ENCODE measurements around the gene LCN6.
"Not testable (repeated sequence)": the region's sequence is repeated elsewhere in the genome, so short reads cannot be mapped to it uniquely, and the experiment has no call there.

The LCN6 gene

DNA sequence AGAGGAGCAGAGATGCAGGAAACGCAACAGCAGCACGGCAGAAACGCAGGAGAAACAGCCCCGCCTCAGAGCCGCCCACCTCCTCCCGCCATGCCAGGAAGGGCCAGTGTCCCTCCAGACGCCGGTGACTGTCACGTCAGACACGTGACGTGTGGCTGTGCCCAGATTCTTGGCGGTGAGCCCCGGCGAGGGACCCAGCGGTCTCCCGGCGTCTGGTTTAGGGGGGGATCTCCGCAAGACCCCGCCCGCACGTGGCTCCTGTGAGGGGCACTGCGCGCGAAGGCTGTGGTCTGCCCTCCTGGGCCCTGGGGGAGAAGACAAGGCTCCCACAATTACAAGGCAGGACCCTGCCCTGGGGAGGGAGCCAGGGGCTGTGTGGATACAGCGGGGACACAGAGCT lies 12.1 kb upstream of the LCN6 start:
- no peak for DNase-seq (ENCODE audit: low spot score)

DNA sequence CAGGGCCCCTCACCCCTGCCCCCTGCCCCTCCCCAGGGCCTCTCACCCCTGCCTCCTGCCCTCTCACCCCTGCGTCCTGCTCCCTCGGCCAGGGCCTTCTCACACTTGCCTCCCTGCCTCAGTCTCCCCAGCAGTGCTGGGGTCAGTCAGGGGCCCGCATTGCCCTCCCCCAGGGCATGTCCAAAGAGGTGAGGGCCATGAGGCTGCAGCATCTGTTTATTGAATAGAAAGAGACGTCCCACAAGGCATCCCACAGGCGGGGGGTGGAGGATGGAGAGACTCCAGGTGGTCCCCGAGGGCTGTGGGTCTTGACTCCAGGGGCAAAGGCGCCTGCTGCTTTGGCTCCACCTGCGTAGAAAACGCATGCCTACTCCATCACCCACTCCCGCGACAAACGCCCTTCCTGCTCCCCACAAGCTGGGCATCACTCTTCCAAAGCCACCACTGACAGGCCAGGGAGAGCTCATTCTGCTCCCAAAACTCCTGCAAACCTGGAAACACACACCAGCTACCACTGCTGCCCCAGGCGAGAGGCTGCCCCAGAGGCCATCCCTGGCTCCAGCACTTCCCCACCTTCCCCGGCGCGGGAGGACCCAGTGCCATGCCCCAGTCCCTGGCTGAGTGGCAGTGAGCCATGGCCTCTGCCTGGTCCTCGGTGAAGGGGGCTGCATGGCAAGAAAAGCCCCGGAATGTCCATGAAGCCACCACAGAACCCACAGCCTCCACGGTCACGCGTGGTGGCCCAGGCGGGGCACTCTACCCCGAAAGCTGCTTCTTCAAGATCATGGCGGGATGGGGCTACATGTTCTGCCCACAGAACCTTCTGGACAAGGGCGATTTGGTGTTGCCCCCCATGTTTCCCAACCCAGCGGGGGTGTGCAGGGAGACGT lies 11.4 kb upstream of the LCN6 start:
- DNase-seq (ENCODE audit: low spot score), result no peak

DNA sequence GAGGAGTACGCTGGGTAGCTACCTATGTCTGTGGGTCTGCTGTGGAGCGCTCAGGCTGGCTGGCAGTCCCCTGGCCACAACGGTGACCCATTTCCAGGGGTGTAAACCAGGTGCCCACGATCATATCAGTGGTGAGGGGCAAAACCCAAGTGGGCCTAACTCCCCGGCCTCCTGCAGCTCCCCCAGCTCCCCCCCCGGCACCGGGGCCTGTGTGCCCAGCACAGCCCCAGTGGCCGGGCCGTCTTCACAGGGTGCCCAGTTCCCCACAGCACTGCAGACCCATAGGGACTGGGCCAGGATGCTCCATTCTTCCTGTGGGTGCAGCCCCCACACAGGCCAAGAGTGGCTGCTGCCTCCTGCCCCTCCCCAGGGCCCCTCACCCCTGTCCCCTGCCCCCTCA lies 10.7 kb upstream of the LCN6 start:
- no peak for DNase-seq (ENCODE audit: low spot score)

DNA sequence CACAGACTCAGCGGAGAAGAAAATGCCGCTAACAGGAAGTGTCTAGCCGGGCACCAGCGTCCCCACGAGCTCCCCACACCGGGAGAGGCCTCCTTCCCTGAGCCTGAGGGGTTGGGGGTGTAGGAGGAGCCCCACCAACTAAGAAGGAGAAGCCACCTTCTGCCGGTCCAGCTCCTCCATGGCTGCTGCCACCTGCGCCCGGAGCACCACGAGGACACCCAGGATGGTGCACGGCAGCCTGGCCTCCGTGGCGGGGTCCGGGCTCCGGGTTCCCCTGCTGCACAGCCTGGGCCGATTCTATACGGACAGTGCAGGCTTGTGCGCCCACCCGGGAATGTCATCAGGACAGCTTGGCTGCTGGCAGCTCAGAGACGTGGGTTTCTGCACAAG lies 9.4 kb upstream of the LCN6 start:
- DNase-seq (ENCODE audit: low spot score), result no peak

DNA sequence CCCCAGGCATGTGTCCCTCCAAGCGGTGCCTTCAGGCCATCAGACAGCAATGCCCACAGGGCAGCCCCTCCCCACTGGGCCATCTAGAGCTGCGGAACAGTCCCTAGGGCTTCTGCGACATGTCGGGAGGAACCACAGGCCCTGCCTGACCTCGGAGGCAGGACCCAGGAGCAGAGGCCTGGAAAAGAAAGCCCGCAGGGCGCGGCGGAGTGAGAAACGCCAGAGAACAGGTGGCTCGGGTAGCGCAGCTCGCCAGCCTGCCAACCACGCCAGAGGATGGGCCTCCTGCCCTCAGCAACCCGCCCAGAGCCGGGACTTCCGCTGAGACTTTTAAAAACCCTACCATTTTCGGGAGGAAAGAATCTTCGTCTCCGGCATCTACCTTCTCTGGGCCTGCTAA lies 9.0 kb upstream of the LCN6 start:
- no peak for DNase-seq (ENCODE audit: low spot score)

DNA sequence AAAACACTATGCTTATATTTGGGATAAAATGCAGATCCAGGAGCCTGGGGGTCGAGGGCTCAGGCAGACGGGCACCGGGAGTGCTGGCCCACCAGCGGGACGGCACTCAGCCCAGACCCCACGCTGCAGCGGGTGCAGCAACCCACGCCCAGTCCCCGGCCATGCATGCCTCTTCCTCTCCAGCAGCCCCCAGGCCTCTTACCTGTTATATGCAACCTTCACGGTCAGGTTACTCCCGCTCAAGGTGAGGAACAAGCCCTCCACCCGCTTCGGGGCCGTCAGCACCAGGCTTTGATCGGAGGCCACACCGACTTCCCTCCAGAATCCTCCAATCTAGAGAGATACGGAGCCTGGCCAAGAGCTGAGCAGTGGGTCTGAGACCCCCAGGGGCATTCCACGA lies 8.5 kb upstream of the LCN6 start:
- no peak for DNase-seq (ENCODE audit: low spot score)

DNA sequence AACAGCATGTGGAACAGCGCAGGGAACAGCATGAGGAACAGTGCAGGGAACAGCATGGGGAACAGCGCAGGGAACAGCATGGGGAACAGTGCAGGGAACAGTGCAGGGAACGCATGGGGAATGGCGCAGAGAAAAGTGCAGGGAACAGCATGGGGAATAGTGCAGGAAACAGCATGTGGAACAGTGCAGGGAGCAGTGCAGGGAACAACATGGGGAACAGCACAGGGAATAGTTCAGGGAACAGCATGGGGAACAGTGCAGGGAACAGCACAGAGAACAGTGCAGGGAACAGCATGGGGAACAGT lies 7.8 kb upstream of the LCN6 start:
- no peak for DNase-seq (ENCODE audit: low spot score)

DNA sequence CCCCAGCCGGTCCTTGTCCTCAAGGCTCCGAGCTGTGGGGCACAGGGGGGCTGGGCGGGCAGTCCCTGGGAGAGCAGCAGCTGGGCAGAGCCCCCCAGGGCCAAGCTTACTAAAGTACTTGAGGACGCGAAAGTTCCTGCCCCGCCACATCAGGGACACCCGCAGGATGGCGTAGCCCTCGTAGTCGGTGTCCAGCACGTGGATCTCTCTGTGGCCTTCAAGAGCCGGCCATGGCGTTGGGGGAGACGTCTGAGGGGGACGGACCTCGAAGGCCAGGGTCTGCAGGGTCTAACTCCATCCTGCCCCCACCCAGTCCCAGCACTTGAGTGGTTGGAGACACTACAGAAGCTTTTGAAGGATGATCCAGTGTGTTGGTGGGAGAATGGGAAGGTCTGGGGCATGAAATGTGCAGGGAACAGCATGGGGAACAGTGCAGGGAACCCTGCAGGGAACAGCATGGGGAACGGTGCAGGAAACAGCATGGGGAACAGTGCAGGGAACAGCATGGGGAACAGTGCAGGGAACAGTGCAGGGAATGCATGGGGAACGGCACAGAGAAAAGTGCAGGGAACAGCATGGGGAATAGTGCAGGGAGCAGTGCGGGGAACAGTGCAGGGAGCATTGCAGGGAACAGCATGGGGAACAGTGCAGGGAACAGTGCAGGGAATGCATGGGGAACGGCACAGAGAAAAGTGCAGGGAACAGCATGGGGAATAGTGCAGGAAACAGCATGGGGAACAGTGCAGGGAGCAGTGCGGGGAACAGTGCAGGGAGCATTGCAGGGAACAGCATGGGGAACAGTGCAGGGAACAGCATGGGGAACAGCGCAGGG lies 7.2 kb upstream of the LCN6 start:
- not testable (repeated sequence) for DNase-seq (ENCODE audit: low spot score)

DNA sequence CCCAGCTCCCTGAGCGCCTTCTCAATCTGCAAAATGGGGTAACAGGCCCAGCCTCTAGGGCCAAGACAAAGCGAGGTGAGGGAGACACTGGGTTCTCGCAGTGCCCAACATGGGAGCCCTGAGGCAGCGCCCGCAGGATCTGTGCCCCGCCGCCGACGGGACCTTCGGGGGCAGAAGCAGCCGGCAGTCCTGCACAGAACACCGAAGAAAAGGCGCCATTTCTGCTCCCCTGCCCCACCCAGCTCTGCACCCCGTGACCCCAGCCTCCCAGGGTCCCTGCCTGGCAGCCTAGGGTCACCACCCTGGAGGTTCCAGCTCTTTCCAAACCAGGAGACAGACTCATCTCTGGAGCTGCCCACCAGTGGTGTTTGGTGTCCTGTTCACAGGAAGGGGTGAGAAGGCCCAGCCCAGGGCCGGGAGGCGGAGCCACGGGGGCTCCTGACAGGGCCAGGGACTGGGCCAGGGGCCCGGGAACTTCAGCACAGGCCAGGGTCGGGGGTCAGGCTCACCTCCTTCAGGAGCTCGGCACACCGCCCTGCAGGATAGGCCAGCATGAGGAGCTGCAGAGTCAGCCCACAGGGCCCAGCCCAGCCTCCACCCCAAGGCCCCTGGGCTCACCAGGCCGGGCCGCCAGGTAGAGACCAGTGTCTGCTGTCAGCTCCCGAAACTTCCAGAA lies 6.4 kb upstream of the LCN6 start:
- DNase-seq (ENCODE audit: low spot score), result no peak

DNA sequence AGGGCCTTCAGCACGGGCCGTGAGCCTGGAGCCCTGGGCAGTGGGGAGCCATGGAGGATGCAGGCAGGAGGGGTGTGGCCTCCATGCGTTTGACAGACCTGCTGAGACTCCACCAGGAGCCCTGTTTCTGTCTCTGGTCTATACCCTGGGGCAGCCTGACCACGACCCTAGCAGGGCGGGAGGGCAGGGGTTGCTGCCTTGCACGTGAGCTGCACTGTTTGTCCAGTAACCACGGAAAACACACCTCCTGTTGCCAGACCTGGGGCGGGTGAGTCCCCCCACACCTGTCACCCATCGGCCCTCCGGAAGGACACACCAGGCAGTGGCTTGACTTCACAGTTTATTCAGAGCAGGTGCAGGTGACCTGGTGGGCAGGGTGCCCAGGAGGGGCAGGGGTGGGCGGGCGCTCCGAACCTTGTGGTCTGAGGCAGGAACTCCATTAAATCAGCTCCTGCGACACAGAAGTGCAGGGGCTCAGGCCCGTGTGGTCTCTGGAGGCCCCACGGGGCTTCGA lies 5.8 kb upstream of the LCN6 start:
- DNase-seq (ENCODE audit: low spot score), result no peak

DNA sequence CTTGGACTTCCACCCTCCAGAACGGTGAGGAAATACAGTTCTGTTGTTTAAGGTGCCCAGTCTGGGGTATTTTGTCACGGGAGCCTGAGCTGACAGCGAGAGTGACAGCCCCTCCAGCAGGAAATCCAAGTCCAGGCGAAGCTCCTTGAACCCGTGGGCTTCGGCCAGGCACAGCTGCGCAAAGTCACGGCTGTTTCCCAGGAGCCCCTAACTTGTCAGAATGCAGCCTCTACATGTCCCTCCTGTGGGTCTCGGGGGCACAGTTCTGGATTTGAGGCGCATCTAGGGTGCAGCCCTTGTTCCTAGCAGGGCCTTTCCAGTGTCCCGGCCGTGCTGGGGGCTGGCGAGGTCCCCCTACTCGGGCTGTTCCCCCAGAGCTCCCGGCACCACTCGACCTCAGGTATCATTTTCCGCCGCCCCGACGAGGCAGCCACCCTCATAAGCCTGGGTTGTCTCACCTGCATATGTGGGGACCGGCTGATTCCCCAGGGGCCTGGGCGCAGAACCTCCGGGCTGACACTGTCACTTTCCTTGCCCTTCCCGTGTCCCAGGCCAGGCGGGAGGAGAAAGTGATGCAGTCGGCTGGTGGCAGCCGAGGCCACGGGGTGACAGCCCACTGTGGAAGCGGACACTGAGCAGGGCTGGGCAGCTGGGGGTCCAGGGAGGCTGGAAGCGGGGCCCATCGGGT lies 5.2 kb upstream of the LCN6 start:
- no peak for DNase-seq (ENCODE audit: low spot score)

DNA sequence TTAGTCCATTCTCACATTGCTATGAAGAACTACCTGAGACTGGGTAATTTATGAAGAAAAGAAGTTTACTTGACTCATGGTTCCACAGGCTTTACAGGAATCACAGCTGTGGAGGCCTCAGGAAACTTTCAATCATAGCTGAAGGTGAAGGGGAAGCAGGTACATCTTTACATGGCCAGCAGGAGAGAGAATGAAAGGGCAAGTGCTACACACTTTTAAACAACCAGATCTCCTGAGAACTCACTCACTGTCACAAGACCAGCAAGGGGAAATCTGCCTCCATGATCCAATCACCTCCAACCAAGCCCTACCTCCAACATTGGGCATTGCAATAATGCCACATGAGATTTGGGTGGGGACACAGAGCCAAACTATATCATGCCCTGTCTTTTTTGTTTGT lies 3.5 kb upstream of the LCN6 start:
- no peak for DNase-seq (ENCODE audit: low spot score)

DNA sequence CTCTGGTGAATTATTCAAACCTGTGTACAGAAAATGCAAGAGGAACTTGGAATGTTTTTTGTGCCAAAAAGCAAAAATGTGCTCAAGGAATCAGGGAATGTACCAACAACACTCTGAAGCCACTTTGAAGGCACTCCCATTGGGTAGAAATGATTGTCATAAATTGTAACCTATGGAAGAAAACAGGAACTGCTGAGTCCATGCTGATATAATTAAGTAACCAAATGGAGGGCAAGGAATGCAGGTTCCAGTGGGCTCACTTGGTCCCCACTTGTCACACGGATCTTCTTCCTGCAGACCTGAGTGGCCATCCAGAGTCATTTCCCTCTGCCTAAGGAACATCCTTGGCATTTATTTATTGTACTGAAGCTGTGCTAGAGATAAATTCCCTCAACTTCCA lies 2.9 kb upstream of the LCN6 start:
- no peak for DNase-seq (ENCODE audit: low spot score)

DNA sequence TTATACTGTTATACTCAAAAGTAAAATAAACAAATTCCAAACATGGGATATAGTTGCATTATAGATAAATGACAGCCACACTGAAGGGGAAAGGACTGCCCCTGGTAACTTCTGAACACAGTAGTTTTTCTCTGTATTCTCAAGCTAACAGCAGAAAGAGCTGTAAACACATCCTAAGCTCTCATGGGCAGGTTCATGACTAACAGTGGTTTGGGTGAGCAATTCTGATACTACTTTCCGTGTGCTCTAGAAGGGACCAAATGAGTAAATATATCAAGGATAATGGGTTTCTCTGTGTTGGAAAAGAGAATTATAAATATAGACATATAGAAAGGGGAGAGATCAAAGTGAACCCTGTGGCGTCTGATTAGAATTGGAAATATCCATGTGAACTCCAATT lies 2.2 kb upstream of the LCN6 start:
- DNase-seq (ENCODE audit: low spot score), result peak; percentile 74

DNA sequence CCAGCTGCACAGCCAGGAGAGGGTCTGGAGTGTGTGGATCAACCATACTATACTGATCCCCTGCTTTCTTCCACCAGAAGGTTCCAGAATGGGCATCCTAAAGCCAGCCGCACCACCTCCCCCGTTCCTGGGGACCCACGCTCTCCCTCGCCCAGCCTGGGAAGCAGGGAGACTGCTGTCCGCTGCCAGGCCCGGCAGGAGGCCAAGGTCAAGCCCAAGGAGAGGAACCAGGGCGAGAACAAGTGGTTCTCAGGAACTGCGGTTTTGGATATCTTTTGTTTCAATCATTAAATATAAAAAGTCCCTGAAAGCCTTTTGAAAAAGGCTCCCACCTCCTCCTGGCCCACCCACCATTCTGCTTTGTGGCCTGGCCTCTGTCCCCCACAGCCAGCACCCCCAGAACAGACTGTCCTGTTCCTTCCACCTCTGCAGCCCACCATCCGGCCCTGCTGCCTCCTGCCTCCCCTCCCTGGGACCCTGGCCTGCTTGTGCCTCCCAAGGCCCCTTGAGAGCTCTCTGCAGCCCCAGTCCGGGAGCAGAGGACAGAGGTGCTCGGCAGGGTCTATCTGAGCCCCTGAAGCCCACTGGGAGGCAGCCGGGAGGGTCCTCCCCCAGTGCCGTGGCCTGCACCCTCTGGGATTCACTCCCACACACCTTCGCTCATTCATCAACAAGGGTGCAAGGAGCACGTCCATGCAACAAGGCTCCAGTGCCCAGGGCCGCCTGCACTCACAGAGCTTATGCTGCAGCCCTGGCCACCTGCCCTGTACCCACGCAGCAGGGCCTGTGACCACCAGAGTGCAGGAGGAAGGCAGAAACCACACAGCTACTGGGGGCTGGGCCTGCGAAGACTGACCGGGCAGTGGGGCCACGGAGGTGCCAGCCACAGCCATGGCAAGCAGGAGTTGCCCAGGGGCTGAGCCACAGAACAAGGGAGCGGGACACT lies 614 bp upstream of the LCN6 start:
- no peak for DNase-seq (ENCODE audit: low spot score)

DNA sequence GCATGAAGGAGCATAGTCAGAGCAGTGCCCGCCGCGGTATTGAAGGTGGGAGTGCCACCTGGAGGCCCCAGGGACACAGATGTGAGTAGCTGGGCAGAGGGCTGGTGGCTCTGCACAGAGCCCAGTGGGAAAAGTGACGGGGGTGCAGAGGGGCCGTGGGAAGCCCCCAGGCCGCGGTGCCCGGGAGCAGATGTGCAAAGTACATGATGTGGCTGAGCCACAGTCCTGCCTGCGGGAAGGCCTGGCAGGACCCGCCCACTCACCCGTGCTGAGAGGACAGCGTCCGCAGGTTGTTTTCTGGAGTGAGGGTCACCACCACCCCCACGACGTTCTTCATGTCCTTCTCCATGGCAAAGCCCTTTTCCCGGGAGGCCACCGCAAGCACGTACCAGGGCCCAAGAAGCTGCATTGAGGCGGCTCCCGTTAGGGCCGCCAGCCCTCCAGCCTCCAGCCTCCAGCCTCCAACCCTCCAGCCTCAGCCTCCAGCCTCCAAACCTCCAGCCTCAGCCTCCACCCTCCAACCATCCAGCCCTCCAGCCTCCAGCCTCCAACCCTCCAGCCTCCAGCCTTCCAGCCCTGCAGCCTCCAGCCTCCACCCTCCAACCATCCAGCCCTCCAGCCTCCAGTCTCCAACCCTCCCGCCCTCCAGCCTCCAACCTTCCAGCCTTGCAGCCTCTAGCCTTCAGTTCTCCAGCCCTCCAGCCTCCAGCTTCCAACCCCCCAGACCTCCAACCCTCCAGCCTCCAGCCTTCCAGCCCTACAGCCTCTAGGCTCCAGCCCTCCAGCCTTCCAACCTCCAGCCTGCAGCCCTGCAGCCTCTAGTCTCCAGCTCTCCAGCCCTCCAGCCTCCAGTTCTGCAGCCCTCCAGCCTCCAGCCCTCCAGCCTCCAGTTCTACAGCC lies 914 bp downstream of the LCN6 start:
- DNase-seq (ENCODE audit: low spot score), result no peak

DNA sequence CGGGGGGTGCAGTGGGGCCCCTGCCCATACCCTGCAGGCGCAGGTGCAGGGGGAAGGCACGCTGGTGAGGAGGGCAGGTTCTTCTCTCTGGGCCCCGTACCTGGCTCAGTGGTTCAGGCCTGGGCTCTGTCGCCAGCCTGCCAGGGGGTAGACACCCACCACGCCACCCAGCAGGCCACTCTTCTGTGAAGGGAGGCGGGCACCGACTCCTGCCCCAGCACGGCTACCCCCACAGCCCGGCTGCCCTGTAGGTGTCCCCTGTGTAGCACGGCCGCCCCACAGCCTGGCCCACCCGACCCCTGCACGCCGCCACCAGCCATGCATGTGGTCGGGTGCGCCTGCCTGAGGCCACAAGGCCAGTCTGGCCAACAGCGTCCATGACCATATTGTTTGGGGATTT lies 1.7 kb downstream of the LCN6 start:
- no peak for DNase-seq (ENCODE audit: low spot score)

DNA sequence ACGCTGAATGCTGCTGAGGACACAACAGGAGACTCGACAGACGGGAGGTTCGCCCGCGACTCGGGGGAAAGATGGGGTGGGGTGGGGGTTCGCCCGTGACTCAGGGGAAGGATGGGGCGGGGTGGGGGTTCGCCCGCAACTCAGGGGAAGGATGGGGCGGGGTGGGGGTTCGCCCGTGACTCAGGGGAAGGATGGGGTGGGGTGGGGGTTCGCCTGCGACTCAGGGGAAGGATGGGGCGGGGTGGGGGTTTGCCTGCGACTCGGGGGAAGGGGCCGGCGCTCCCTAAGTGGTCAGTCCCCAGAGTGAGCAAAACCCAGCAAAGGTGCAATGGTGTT lies 2.2 kb downstream of the LCN6 start:
- no peak for DNase-seq (ENCODE audit: low spot score)

DNA sequence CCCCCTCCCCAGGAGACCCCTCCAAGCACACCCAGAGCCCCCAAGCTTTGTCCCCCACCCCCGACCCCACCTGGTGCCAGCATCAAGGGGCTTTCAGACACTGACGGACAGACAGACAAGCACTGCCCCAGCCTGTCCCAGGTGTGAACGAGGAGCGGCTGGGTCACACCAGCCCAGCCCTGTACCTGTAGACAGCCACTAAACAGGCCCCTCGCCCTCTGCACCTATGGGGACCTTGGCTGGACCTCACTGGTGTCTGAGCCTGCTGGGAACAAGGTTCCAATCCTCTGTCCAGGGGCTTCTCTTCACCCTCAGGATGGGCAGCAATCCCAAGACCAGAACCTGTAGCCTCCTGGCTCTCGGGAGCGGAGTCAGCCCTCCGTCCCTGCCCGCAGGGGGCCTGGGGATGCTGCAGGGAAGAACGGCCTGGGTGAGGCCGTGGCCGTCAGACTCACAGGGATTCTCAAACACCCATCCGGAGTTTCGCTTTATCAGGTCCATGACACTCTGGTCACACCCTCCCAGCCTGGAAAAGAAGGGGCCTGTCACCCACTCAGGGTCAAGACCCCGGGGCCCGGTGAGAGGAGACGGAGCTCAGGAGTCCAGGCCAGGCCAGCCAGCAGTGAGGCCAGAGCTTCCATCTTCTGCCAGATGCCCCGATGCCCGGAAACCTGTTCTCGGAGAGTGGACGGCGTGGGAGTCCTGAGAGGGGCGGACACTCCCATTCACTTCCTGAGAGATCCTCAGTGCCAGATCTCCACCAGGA lies 2.8 kb downstream of the LCN6 start:
- no peak for DNase-seq (ENCODE audit: low spot score)
